Stimulated activated CD4-positive, alpha-beta T cell treated with anti-CD3 and anti-CD28 coated beads, TNF-alpha, amount 100 ng/mL, for 1 hour (primary cell): Measurements from ENCODE around the gene GRAMD2A.

Experiments
- DNase-seq, 3 donors: peaks; one replicate each; pipeline ENCODE4 v3.0.0-alpha.2; 2020; ENCODE audit warnings: low read depth in 3 of 3, low spot score in 1 of 3

GRAMD2A gene

GRCh38 chr15:72136170-72137051 is 61.2 kb downstream of the GRAMD2A start:
- no peak for DNase-seq

DNA sequence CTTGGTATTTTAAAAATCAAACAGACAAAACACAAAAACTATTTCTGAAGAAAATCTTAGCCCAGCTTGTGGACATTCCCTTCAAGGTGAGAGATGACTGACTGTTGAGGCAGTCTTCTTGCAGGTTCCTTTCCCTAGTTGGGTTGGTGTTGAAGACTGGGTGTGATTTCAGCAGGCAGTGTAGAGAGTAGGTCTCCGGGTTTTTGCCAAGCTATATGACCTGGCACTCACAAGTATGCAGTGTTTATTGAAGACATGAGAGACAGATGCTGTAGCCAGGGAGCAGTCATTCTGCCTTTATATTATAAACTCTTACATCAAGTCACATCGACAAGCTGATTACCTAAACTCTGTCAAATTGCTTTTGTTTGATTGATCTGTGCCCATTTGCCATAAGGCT is 61.9 kb downstream of the GRAMD2A start:
- no peak for DNase-seq

DNA sequence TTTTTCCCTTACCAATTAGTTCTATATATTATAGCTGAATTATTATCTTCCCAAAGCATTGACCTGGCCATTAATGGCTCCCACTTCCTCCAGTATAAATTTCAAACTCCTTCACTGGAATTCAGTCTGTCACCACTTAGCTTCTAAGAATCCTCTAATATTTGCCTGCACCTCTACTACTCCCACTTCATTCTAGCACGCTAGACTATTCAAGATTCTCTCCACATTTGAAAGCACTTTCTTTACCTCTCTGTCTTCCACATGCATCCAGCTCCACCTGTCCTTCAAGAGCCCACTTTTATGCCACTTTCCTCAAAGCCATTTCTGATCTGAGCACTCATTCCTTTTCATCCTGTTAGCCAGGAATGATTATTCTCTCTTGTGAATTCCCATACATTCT is 64.4 kb downstream of the GRAMD2A start:
- no peak for DNase-seq

GRCh38 chr15:72131922-72132321 is 65.7 kb downstream of the GRAMD2A start:
- DNase-seq = no peak

GRCh38 chr15:72130272-72130671 is 67.3 kb downstream of the GRAMD2A start:
- no peak for DNase-seq

DNA sequence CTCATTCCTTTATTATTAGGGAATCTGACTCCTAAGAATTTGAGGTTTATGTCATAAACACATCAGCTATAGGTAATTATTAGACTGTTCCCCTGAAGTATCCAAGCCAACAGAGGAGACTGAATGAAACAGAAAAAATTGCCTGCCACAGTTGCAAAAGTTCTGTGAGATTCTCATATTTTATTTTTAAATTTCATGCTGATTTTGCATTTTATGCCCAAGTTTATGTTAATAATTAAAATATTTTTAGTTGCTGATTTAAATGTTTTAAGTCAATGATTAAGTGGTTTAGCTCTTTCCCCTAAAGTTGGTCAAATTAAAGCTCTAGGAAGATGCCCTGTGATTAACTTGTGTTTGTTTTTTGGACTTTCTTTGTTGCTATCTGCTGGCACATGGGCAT is 69.2 kb downstream of the GRAMD2A start:
- no peak for DNase-seq

DNA sequence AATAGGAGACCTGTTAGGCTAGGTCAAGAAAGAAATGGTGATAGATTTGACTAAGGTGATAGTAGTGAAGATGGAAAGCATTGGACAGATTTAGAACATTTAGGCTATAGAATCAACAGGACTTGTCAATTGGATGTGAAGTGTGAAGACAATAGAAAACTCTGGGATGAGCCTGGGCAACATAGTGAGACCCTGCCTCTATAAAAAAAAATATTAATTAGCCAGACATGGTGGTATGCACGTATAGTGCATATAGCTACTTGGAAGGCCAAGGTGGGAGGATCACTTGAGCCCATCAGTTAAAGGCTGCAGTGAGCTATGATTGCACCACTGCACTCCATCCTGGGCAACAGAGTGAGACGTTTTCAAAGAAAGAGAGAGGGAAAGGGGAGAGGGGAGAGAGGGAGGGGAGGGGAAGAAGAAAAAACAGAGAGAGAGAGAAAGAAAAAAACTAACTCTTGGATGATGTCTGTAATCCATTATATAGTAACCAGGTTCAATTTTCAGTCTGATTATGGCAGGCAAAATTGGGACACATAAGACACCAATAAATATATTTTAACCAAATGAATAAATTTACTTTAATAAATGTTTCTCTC is 69.8 kb downstream of the GRAMD2A start:
- no peak for DNase-seq

GRCh38 chr15:72124218-72124617 is 73.4 kb downstream of the GRAMD2A start:
- no peak for DNase-seq

- DNase-seq = peak; percentile 97 to 100 (median 99)
These were observed 79.3 kb downstream of the GRAMD2A start, which contains the start of the genes MYO9A and SENP8 for GRCh38 chr15:72118017-72118978. Gene MYO9A (minus strand): TSS chr15:72118150. CDS start chr15:72046563, 71,587 bp downstream. Gene SENP8 (plus strand): TSS chr15:72118403. CDS start chr15:72139624, 21,221 bp downstream.

GRCh38 chr15:72117486-72118016 is 80.0 kb downstream of the GRAMD2A start:
- peak in 1 of 3 donors; percentile 48 for DNase-seq

DNA sequence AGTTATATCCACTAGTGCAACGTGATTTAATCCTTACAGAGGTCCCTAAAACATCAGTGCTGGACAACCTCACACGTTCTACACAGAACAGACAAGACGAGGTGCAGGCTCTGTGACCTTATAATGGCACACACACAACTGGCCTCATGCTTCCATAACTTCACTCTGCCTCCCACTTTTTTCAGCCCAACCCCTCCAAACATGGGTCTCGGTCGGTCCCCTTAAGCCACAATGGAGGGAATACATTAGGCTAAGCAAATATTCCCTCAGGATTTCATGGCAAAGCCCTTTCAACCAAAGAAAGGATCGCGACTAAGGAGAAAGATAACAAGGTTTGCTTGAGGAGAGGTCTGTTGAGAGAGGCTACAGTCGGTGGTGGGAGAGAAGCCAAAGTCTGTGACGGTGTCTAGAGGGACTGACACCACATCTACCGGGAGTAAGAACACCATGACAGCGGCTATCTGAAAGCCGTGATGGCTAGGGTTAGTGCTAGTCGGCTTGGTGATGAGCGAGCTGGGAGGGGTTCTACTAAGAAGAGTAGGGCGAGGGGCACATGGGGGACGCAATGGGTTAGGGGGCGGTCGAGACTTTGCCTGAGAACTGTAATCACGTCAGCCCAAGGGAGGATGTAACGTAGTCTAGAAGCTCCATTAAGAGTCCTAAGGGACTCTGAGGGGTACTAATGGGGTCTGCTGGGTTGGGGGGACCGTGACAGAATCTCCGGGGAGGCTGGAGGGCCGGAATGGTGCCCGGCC is 80.7 kb downstream of the GRAMD2A start:
- no peak for DNase-seq

- DNase-seq = no peak
These were observed 84.1 kb downstream of the GRAMD2A start for GRCh38 chr15:72113347-72114031.

DNA sequence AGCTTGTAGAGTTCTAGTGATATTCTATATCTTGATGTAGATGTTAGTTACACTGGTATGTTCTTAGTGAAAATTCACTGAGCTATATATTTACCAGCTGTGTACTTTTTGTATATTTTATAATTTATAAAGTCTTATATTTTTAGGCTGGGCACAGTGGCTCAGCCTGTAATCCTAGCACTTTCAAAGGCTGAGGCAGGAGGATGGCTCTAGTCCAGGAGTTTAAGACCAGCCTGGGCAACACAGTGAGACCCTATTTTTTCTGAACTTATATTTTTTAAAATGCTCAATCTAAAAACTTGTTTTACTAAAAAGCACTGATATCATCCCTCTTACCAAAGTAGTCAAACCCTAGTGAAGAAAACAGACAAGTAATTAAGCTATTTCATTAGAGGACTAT is 84.8 kb downstream of the GRAMD2A start:
- no peak for DNase-seq

- DNase-seq = no peak
These were observed 85.5 kb downstream of the GRAMD2A start for GRCh38 chr15:72112116-72112515.

DNA sequence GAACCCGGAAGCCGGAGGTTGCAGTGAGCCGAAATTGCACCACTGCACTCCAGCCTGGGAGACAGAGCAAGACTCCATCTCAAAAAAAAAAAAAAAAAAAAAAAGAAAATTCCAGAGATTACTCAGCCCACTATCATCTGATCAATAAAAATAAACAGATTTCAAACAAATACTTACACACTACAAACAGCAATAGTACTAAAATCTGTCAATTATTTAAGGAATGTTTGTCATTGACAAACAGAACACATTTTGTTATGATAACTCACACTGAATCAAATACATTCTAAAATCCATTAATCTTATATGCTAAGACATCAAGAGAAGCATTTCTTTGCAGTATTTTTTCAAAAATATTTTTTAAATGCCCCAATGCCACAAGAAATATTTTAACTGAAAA is 87.2 kb downstream of the GRAMD2A start:
- DNase-seq = no peak
